Spinal cord (tissue), 10 donors: ENCODE results near the gene CENPT. TPM values are rescaled to one million over a fixed set of nuclear protein-coding genes. Genes with fewer than 3 reads are reported as not detected.

Experiments used
- DNase-seq, 6 donors: peaks; one replicate each; pipeline versions ENCODE4 v3.0.0 to v3.0.0-alpha.2; 2013 to 2015; ENCODE audit warnings: low spot score in 6 of 6, low read depth in 4 of 6
- H3K27ac ChIP-seq: one replicate; pipeline ENCODE4 v1.5.1; 2013; ENCODE audit warnings: low read depth, low read length, control low read depth
- H3K27me3 ChIP-seq: one replicate; pipeline ENCODE4 v1.6.1; 2013; ENCODE audit warnings: low read length; ENCODE audit not compliant: control insufficient read depth, insufficient read depth
- H3K36me3 ChIP-seq: one replicate; pipeline ENCODE4 v1.6.1; 2013; ENCODE audit warnings: low read length; ENCODE audit not compliant: control insufficient read depth, insufficient read depth
- H3K4me1 ChIP-seq: one replicate; pipeline ENCODE4 v1.6.1; 2013; ENCODE audit warnings: low read length; ENCODE audit not compliant: control insufficient read depth, insufficient read depth
- H3K4me3 ChIP-seq: one replicate; pipeline ENCODE4 v1.5.1; 2013; ENCODE audit warnings: low read depth, low read length, control low read depth
- H3K9me3 ChIP-seq: one replicate; pipeline ENCODE4 v1.6.1; 2013; ENCODE audit warnings: low read length; ENCODE audit not compliant: control insufficient read depth, insufficient read depth
- WGBS: methylation state at CpG from one replicate; pipeline ENCODE4 v1.1.5; 2013; ENCODE audit warnings: missing lambda C conversion rate; ENCODE audit not compliant: insufficient coverage; 5-methylcytosine and 5-hydroxymethylcytosine counted together
- polyA plus RNA-seq, 2 donors: library from polyadenylated mRNA; unstranded; fragments of 120-200 nt; gene quantifications; one replicate each; pipeline ENCODE4 v1.2.1, GENCODE V29; 2013; ENCODE audit not compliant: insufficient read length in 2 of 2
- total RNA-seq, 2 donors: library from RNA; depleted of rRNA in 1 of 2; stranded (reverse); fragments of 120-200 nt in 1 of 2; fragments of >200 nt in 1 of 2; gene quantifications; one replicate each; pipeline versions ENCODE4 v1.2.3 to v1.2.4, GENCODE V29; 2013 to 2014
- donor health status: healthy.

CENPT gene
- total and polyA plus RNA-seq, 4 donors, result 22.1 to 79.2 (median 55.4) TPM

- Histone ChIP-seq H3K27ac (no peak overlapping the region), H3K4me3 (peak overlapping the region; percentile 98)
Observed at GRCh38 chr16:67804853-67805542, 42.5 kb downstream of the CENPT start.

GRCh38 chr16:67803894-67804293, 43.6 kb downstream of the CENPT start:
- WGBS, result no CpG with 5 or more reads among the region's 3 CpGs

More at GRCh38 chr16:67804853-67805542, 42.5 kb downstream of the CENPT start:
- whole genome bisulfite sequencing, result 90% methylated on average over 4 of the region's 4 CpGs
- H3K36me3 ChIP-seq, result peaks cover 34% of the 10 kb centered on the region
- DNase-seq, result no peak
- peaks cover 17% of the 10 kb centered on the region for H3K4me1 ChIP-seq
- no peaks in the 10 kb centered on the region for H3K9me3 ChIP-seq
- H3K27me3 ChIP-seq, result no peaks in the 10 kb centered on the region

GRCh38 chr16:67801883-67802282, 45.6 kb downstream of the CENPT start:
- H3K4me1 ChIP-seq, result peaks cover 10% of the 10 kb centered on the region
- H3K9me3 ChIP-seq, result no peaks in the 10 kb centered on the region
- H3K27ac ChIP-seq, result no peak overlapping the region
- H3K36me3 ChIP-seq, result peaks cover 55% of the 10 kb centered on the region
- no peaks in the 10 kb centered on the region for H3K27me3 ChIP-seq
- 92% methylated on average over 2 of the region's 2 CpGs for WGBS
- no peak for DNase-seq
- H3K4me3 ChIP-seq, result no peak overlapping the region

More at GRCh38 chr16:67803894-67804293, 43.6 kb downstream of the CENPT start:
- no peaks in the 10 kb centered on the region for H3K9me3 ChIP-seq
- H3K4me1 ChIP-seq, result peaks cover 17% of the 10 kb centered on the region
- H3K36me3 ChIP-seq, result peaks cover 45% of the 10 kb centered on the region
- H3K4me3 ChIP-seq, result no peak overlapping the region
- no peak for DNase-seq
- no peak overlapping the region for H3K27ac ChIP-seq
- H3K27me3 ChIP-seq, result no peaks in the 10 kb centered on the region

GRCh38 chr16:67801241-67801640, 46.3 kb downstream of the CENPT start:
- 100% methylated on average over 1 of the region's 1 CpG for WGBS
- H3K36me3 ChIP-seq, result peaks cover 55% of the 10 kb centered on the region
- H3K9me3 ChIP-seq, result no peaks in the 10 kb centered on the region
- no peaks in the 10 kb centered on the region for H3K27me3 ChIP-seq
- peaks cover 10% of the 10 kb centered on the region for H3K4me1 ChIP-seq
- no peak overlapping the region for H3K4me3 ChIP-seq
- no peak overlapping the region for H3K27ac ChIP-seq
- DNase-seq, result no peak

- 93% methylated on average over 7 of the region's 7 CpGs for WGBS
- Histone ChIP-seq H3K9me3 (no peaks in the 10 kb centered on the region), H3K4me3 (no peak overlapping the region), H3K4me1 (peaks cover 5% of the 10 kb centered on the region), H3K36me3 (peaks cover 59% of the 10 kb centered on the region), H3K27me3 (no peaks in the 10 kb centered on the region), H3K27ac (no peak overlapping the region)
- DNase-seq, result no peak
Observed at GRCh38 chr16:67800338-67800926, 47.1 kb downstream of the CENPT start.

GRCh38 chr16:67796099-67796718, 51.3 kb downstream of the CENPT start:
- Histone ChIP-seq H3K36me3 (peaks cover 36% of the 10 kb centered on the region), H3K27ac (no peak overlapping the region), H3K4me1 (no peaks in the 10 kb centered on the region), H3K4me3 (no peak overlapping the region), H3K9me3 (no peaks in the 10 kb centered on the region), H3K27me3 (no peaks in the 10 kb centered on the region)
- WGBS, result no CpG with 5 or more reads among the region's 5 CpGs
- DNase-seq, result no peak

GRCh38 chr16:67790071-67790470, 57.4 kb downstream of the CENPT start:
- Histone ChIP-seq H3K9me3 (no peaks in the 10 kb centered on the region), H3K36me3 (peaks cover 3% of the 10 kb centered on the region), H3K27me3 (no peaks in the 10 kb centered on the region), H3K4me3 (no peak overlapping the region), H3K4me1 (no peaks in the 10 kb centered on the region), H3K27ac (no peak overlapping the region)
- DNase-seq, result no peak

- no peak for DNase-seq
- 100% methylated on average over 3 of the region's 5 CpGs for WGBS
Observed at GRCh38 chr16:67786491-67786890, 61.0 kb downstream of the CENPT start.

GRCh38 chr16:67783353-67783725, 64.2 kb downstream of the CENPT start:
- no peak for DNase-seq
- no peak overlapping the region for H3K27ac ChIP-seq
- peaks cover 3% of the 10 kb centered on the region for H3K4me1 ChIP-seq
- no peaks in the 10 kb centered on the region for H3K9me3 ChIP-seq
- H3K4me3 ChIP-seq, result no peak overlapping the region
- no peaks in the 10 kb centered on the region for H3K27me3 ChIP-seq
- H3K36me3 ChIP-seq, result peaks cover 8% of the 10 kb centered on the region

More at GRCh38 chr16:67786491-67786890, 61.0 kb downstream of the CENPT start:
- H3K36me3 ChIP-seq, result peaks cover 8% of the 10 kb centered on the region
- no peaks in the 10 kb centered on the region for H3K27me3 ChIP-seq
- no peak overlapping the region for H3K27ac ChIP-seq
- no peaks in the 10 kb centered on the region for H3K9me3 ChIP-seq
- H3K4me1 ChIP-seq, result no peaks in the 10 kb centered on the region
- H3K4me3 ChIP-seq, result no peak overlapping the region
